Measurements from ENCODE around the gene CACNG4.

DNA sequence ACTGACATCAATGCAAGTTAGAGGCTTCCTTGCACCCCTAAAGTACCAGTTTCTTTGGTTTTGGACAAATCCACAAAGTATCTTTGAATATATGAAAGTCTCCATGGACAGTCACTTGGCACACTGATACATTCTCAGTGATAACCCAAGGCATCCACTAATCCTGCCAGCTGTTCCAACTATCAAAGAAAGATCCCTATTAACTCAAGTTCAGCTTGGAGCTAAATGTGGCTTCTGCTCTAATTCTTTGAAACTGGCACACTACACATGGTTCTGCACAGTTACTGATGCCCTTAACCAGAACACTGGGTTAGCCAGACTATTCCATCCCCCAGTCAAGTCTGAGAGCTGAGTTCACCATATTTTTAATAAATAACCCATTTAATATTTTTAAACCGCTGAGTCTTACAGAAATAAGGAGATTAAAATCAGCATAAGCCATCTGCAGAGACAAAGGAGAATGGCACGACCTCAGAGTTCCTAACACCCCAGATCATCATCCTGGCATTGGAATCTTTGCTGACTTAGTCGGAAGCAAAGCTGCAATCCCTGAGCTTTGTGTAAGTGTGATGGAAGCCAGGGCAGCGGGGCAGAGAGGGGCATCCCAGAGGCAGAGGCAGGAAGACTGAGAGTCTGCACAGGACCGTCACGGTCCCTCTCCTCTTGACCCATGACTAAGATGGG lies 86.1 kb downstream of the CACNG4 start:
- no peak for TF ChIP-seq POLR2A (IDR thresholded peaks at IDR 0.05)
- TF ChIP-seq, protein P1, sequence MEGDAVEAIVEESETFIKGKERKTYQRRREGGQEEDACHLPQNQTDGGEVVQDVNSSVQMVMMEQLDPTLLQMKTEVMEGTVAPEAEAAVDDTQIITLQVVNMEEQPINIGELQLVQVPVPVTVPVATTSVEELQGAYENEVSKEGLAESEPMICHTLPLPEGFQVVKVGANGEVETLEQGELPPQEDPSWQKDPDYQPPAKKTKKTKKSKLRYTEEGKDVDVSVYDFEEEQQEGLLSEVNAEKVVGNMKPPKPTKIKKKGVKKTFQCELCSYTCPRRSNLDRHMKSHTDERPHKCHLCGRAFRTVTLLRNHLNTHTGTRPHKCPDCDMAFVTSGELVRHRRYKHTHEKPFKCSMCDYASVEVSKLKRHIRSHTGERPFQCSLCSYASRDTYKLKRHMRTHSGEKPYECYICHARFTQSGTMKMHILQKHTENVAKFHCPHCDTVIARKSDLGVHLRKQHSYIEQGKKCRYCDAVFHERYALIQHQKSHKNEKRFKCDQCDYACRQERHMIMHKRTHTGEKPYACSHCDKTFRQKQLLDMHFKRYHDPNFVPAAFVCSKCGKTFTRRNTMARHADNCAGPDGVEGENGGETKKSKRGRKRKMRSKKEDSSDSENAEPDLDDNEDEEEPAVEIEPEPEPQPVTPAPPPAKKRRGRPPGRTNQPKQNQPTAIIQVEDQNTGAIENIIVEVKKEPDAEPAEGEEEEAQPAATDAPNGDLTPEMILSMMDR (IDR thresholded peaks at IDR 0.05), result no peak
